K562 (cell line): ENCODE data around the gene CSTPP1. TPM values are rescaled to one million over a fixed set of nuclear protein-coding genes. Genes with fewer than 3 reads are reported as not detected.

Experiments used
- CHAMP1 ChIP-seq: fragments of 450-650 bp; IDR thresholded peaks from 2 replicates; pipeline ENCODE4 v1.6.1; 2016; ENCODE audit warnings: mild to moderate bottlenecking
- MAX ChIP-seq: sonication (generic); formaldehyde crosslinking; IDR thresholded peaks from 2 replicates; pipeline ENCODE4 v1.9.0; 2022; ENCODE audit warnings: mild to moderate bottlenecking, missing genetic modification reagents
- MCM5 ChIP-seq: fragments of 450-650 bp; IDR thresholded peaks from 2 replicates; pipeline ENCODE4 v1.6.1; 2016; ENCODE audit warnings: low read depth
- ZNF699 ChIP-seq: fragments of 250-450 bp; sonication (Bioruptor Pico); IDR thresholded peaks from 2 replicates; pipeline ENCODE4 v1.8.0; 2021; ENCODE audit warnings: mild to moderate bottlenecking, moderate library complexity; ENCODE audit not compliant: insufficient replicate concordance
- polyA plus RNA-seq, 8 experiments: library from polyadenylated mRNA; depleted of rRNA in 4 of 8; stranded (reverse) in 5 of 8; unstranded in 3 of 8; fragments of >200 nt; fragmentation: Nextera tagmentation in 2 of 8; fragmentation: Illumina TruSeq in 1 of 8; extraction: Ambion mirVana in 2 of 8; extraction: Trizol in 1 of 8; gene quantifications; 2 replicates each; pipeline versions ENCODE4 v1.2.1 to v1.2.3, GENCODE V29; 2011 to 2014; ENCODE audit warnings: inconsistent platforms in 1 of 8, missing spikeins in 1 of 8
- total RNA-seq, 7 experiments: library from RNA; depleted of rRNA in 6 of 7; stranded (reverse); fragments of >200 nt in 6 of 7; fragmentation: Illumina TruSeq in 2 of 7; extraction: Trizol in 2 of 7; gene quantifications; 2 replicates each; pipeline versions ENCODE4 v1.2.1 to v1.2.3, GENCODE V29; 2011 to 2021; ENCODE audit warnings: low replicate concordance in 1 of 7

Gene CSTPP1
- total and polyA plus RNA-seq, 9 of the 15 experiments (the other 6 are each of a cell fraction or from before 2014, with no cell fraction given): 6.5 to 17.8 (median 9.2) TPM

GRCh38 chr11:47186076-47186699, 249.6 kb downstream of the CSTPP1 start, which contains the start of gene PACSIN3 (continued):
- TF ChIP-seq CHAMP1 (no peak), ZNF699 (CRISPR knock-in tag) (no peak), MAX (peak; percentile 12; the same call in 1 of the 2 replicates), MCM5 (no peak)
- TF ChIP-seq, all 486 proteins: peak for 29
